ENCODE results near the gene PIGH. TPM values are rescaled to one million over a fixed set of nuclear protein-coding genes. Genes with fewer than 3 reads are reported as not detected.
"Not testable (repeated sequence)": the region's sequence is repeated elsewhere in the genome, so short reads cannot be mapped to it uniquely, and the experiment has no call there.

The PIGH gene
- total RNA-seq, 4 donors from 2014 or later, result 19.2 to 48.8 (median 23.8) TPM

GRCh38 chr14:67547224-67547780, 52.8 kb downstream of the PIGH start:
- H3K27ac ChIP-seq, result no peak overlapping the region

GRCh38 chr14:67544590-67544989, 55.5 kb downstream of the PIGH start:
- Histone ChIP-seq H3K9me3 (no peaks in the 10 kb centered on the region), H3K4me1 (no peaks in the 10 kb centered on the region), H3K27me3 (no peaks in the 10 kb centered on the region), H3K4me3 (no peak overlapping the region), H3K27ac (no peak overlapping the region), H3K36me3 (peaks cover 0 to 40% (median 0%) of the 10 kb centered on the region in 3 donors)
- no peak for TF ChIP-seq CTCF (IDR thresholded peaks at IDR 0.05)
- no peak for TF ChIP-seq EP300 (IDR thresholded peaks at IDR 0.05)
- TF ChIP-seq POLR2A (IDR thresholded peaks at IDR 0.05), result no peak
- WGBS, 2 donors, result 95 to 96% methylated on average over 1 of the region's 1 CpG
- DNase-seq (ENCODE audit: low spot score in 2 of 2), result no peak

More at GRCh38 chr14:67547224-67547780, 52.8 kb downstream of the PIGH start:
- TF ChIP-seq CTCF (IDR thresholded peaks at IDR 0.05), result no peak
- no peak for TF ChIP-seq EP300 (IDR thresholded peaks at IDR 0.05)
- TF ChIP-seq POLR2A (IDR thresholded peaks at IDR 0.05), result no peak
- Histone ChIP-seq H3K4me1 (no peaks in the 10 kb centered on the region), H3K27me3 (no peaks in the 10 kb centered on the region), H3K36me3 (peaks cover 0 to 35% (median 0%) of the 10 kb centered on the region in 3 donors), H3K4me3 (no peak overlapping the region), H3K9me3 (no peaks in the 10 kb centered on the region)
- DNase-seq (ENCODE audit: low spot score in 2 of 2), result no peak
- 83 to 87% methylated on average over 4 to 5 of the region's 5 CpGs for WGBS, 2 donors

GRCh38 chr14:67542620-67543019, 57.4 kb downstream of the PIGH start:
- WGBS, 2 donors, result 92 to 93% methylated on average over 13 of the region's 13 CpGs
- not testable (repeated sequence) for H3K4me3 ChIP-seq; DNase-seq (ENCODE audit: low spot score in 2 of 2); H3K9me3 ChIP-seq; H3K27ac ChIP-seq; H3K27me3 ChIP-seq
- Histone ChIP-seq H3K36me3 (peaks cover 0 to 38% (median 0%) of the 10 kb centered on the region in 3 donors), H3K4me1 (peaks cover 0 to 11% (median 5%) of the 10 kb centered on the region in 4 donors)

- TF ChIP-seq EP300 (IDR thresholded peaks at IDR 0.05) (no peak), POLR2A (IDR thresholded peaks at IDR 0.05) (no peak), CTCF (IDR thresholded peaks at IDR 0.05) (no peak)
- no peaks in the 10 kb centered on the region for H3K27me3 ChIP-seq
- H3K4me1 ChIP-seq, result peaks cover 0 to 13% (median 6%) of the 10 kb centered on the region in 4 donors
- no peaks in the 10 kb centered on the region for H3K9me3 ChIP-seq
- H3K36me3 ChIP-seq, result peaks cover 0 to 32% (median 0%) of the 10 kb centered on the region in 3 donors
- peak overlapping the region in 1 of 4 donors; percentile 66 for H3K27ac ChIP-seq
- no peak for DNase-seq (ENCODE audit: low spot score in 2 of 2)
- no peak overlapping the region for H3K4me3 ChIP-seq
- 63 to 69% methylated on average over 24 of the region's 24 CpGs for WGBS, 2 donors
These were observed 58.4 kb downstream of the PIGH start for GRCh38 chr14:67541448-67542387.

Small RNA genes within 50 kb of the gene (small RNA-seq; reads per million reads assigned to genes)
- gene AL132640.3 (not detected), gene RF00019 (not detected)

Other genes starting within 250 kb of the PIGH start
- gene ATP6V1D, start 240.5 kb downstream of the PIGH start, total RNA-seq, result 10 to 100 TPM; 49.6 to 91.5 (median 57.6) TPM
- gene EIF2S1, start 239.9 kb downstream of the PIGH start, total RNA-seq, result 10 to 100 TPM; 34.8 to 71.9 (median 61.3) TPM
- 1 to 10 TPM in 1 of 4 donors, under 1 TPM in 1, not detected in 2; 0.39 to 1.2 TPM for gene PLEK2, start 188.1 kb downstream of the PIGH start, total RNA-seq
- 1 to 10 TPM in 3 of 4 donors, not detected in 1; 2.7 to 6.1 (median 5.7) TPM for gene TMEM229B, start 111.5 kb downstream of the PIGH start, total RNA-seq
- gene PLEKHH1, start 67.0 kb downstream of the PIGH start, total RNA-seq, result 10 to 100 TPM in 1 of 4 donors, 1 to 10 TPM in 3; 2.4 to 10.2 (median 4.6) TPM
- gene ARG2, start 19.7 kb upstream of the PIGH start, total RNA-seq, result 10 to 100 TPM in 1 of 4 donors, 1 to 10 TPM in 2, under 1 TPM in 1; 0.44 to 21.3 (median 2.6) TPM
- gene VTI1B, start 74.4 kb upstream of the PIGH start, total RNA-seq, result 100 to 1,000 TPM in 3 of 4 donors, 10 to 100 TPM in 1; 66.1 to 123 (median 103) TPM
- gene RDH11, start 95.5 kb upstream of the PIGH start, total RNA-seq, result 10 to 100 TPM; 24.0 to 48.8 (median 34.9) TPM
- not detected for gene RDH12, start 101.6 kb upstream of the PIGH start, total RNA-seq
- 10 to 100 TPM; 22.4 to 74.4 (median 36.3) TPM for gene ZFYVE26, start 216.3 kb upstream of the PIGH start, total RNA-seq
- 10 to 100 TPM; 12.6 to 26.4 (median 16.7) TPM for gene RAD51B, start 219.5 kb upstream of the PIGH start, total RNA-seq

All from tibial nerve (tissue), 4 donors.